Stomach (tissue), 4 donors: ENCODE measurements around the gene ARAF.

Experiments used
- POLR2A ChIP-seq, 4 donors: fragments of 450-650 bp; IDR thresholded peaks; one replicate each; pipeline ENCODE4 v1.6.1; 2016; ENCODE audit warnings: antibody characterized with exemption in 4 of 4, control low read depth in 2 of 4, mild to moderate bottlenecking in 1 of 4, moderate library complexity in 1 of 4
- TF ChIP-seq, protein P1 (sequence below), 7 experiments: fragments of 450-650 bp in 4 of 7; fragments of 200-600 bp in 3 of 7; sonication (generic) in 3 of 7; IDR thresholded peaks; one replicate each; pipeline ENCODE4 v1.5.1; 2016 to 2019; ENCODE audit warnings: antibody characterized with exemption in 7 of 7, control low read depth in 2 of 7, mild to moderate bottlenecking in 1 of 7

DNA sequence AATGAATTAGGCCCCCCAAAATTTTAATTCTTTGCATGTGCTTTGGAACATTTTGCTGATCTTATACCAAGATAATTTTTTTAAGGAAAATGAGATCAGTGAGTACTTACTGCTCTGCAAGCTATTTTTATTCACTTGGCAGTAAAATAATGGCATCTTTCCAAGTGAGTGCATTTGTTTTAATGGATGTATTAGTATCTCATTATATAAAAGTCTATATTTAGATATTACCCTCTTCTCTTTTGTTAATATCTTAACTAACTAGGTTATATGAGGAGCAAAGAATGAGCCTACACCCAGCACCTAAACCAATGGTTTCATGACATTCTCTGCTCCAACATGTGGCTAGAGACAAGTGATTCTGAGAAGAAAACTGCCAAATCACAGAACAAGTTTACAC is 21.1 kb upstream of the ARAF start:
- TF ChIP-seq, protein P1, sequence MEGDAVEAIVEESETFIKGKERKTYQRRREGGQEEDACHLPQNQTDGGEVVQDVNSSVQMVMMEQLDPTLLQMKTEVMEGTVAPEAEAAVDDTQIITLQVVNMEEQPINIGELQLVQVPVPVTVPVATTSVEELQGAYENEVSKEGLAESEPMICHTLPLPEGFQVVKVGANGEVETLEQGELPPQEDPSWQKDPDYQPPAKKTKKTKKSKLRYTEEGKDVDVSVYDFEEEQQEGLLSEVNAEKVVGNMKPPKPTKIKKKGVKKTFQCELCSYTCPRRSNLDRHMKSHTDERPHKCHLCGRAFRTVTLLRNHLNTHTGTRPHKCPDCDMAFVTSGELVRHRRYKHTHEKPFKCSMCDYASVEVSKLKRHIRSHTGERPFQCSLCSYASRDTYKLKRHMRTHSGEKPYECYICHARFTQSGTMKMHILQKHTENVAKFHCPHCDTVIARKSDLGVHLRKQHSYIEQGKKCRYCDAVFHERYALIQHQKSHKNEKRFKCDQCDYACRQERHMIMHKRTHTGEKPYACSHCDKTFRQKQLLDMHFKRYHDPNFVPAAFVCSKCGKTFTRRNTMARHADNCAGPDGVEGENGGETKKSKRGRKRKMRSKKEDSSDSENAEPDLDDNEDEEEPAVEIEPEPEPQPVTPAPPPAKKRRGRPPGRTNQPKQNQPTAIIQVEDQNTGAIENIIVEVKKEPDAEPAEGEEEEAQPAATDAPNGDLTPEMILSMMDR (IDR thresholded peaks at IDR 0.05): no peak
- TF ChIP-seq POLR2A (IDR thresholded peaks at IDR 0.05): no peak
